Measurements from ENCODE around the gene ADGRB3.

- TF ChIP-seq POLR2A (IDR thresholded peaks at IDR 0.05; ENCODE audit: low read length) (no peak), GATA1 (IDR thresholded peaks at IDR 0.05; ENCODE audit: low read depth, low read length) (no peak)
Measured at GRCh38 chr6:69012876-69013275, 377.8 kb downstream of the ADGRB3 start.
